ENCODE measurements around the gene LRP11. TPM values are rescaled to one million over a fixed set of nuclear protein-coding genes. Genes with fewer than 3 reads are reported as not detected.

The LRP11 gene
- total and polyA plus RNA-seq, 9 of the 15 experiments (the other 6 are each of a cell fraction or from before 2014, with no cell fraction given), result 0.51 to 3.5 (median 2.4) TPM

GRCh38 chr6:149847939-149848267 lies 16.3 kb downstream of the LRP11 start:
- intact Hi-C loops (cut with micrococcal nuclease) (no loop called here), in situ Hi-C loops (cut with MboI) (no loop called here)
- H3K9ac ChIP-seq (ENCODE audit: insufficient read depth in 1 of 2, low read depth in 2 of 2, low read length in 2 of 2), result no peak overlapping the region
- 31% methylated on average over 4 of the region's 4 CpGs for WGBS (ENCODE audit: insufficient coverage, low coverage, missing lambda C conversion rate)
- H3K4me2 ChIP-seq (ENCODE audit: insufficient read depth, low read length), result no peak overlapping the region
- CTCF ChIA-PET (ENCODE audit: low intra/inter-chr PET ratio), result no interaction called here
- H4K20me1 ChIP-seq (replicated peaks; ENCODE audit: control insufficient read depth, insufficient read depth, low read length), result peaks cover 15% of the 10 kb centered on the region
- H3K9me3 ChIP-seq (replicated peaks; ENCODE audit: control insufficient read depth, insufficient read depth, low read depth, low read length), result no peaks in the 10 kb centered on the region
- DNase-seq (ENCODE audit: extremely low read depth in 1 of 4, low spot score in 3 of 4), result no peak
- no peaks in the 10 kb centered on the region for H3K36me3 ChIP-seq (ENCODE audit: control insufficient read depth, insufficient read depth, low read length)
- no peak overlapping the region for H2AFZ ChIP-seq (ENCODE audit: low read depth, low read length)
- H3K4me3 ChIP-seq, result no peak overlapping the region
- H3K4me1 ChIP-seq (replicated peaks in 1 of 2; ENCODE audit: control insufficient read depth in 2 of 2, insufficient read depth in 2 of 2, low read length in 2 of 2), result peaks cover 4% of the 10 kb centered on the region in 2 experiments; a peak in 4 of 5 replicates
- ATAC-seq, result no peak
- TF ChIP-seq RAD21 (CRISPR knock-in tag; conservative IDR thresholded peaks at IDR 0.05 in 1 of 2, IDR thresholded peaks at IDR 0.05 in 1 of 2) (no peak), ZNF592 (IDR thresholded peaks at IDR 0.05) (no peak), ARID1B (IDR thresholded peaks at IDR 0.05) (peak; percentile 1; the same call in 1 of the 2 replicates), CEBPB (tag; IDR thresholded peaks at IDR 0.05) (peak; percentile 1; the same call in 1 of the 2 replicates), FOSL1 (tag; conservative IDR thresholded peaks at IDR 0.05) (peak; percentile 57; the same call in 1 of the 2 replicates), XRCC5 (IDR thresholded peaks at IDR 0.05; ENCODE audit: low read depth, low read length) (no peak), MLLT1 (IDR thresholded peaks at IDR 0.05) (peak in 1 of 2 experiments; percentile 4; a peak in 1 of 4 replicates), HDAC8 (tag; IDR thresholded peaks at IDR 0.05) (no peak), THRAP3 (IDR thresholded peaks at IDR 0.05; ENCODE audit: borderline replicate concordance) (0 out of 2 replicates have a peak, but pooled peaks have one; percentile 7), ATF3 (IDR thresholded peaks at IDR 0.05) (no peak), ATF3 (CRISPR knock-in tag; conservative IDR thresholded peaks at IDR 0.05) (no peak), SAP30 (IDR thresholded peaks at IDR 0.05; ENCODE audit: borderline replicate concordance, insufficient read depth, low read depth, low read length, poor library complexity, severe bottlenecking) (no peak), SRSF7 (optimal IDR thresholded peaks at IDR 0.05; ENCODE audit: low read depth, low read length) (no peak), FIP1L1 (IDR thresholded peaks at IDR 0.05; ENCODE audit: low read depth, low read length, poor library complexity, severe bottlenecking) (no peak)
- TF ChIP-seq, protein P1, sequence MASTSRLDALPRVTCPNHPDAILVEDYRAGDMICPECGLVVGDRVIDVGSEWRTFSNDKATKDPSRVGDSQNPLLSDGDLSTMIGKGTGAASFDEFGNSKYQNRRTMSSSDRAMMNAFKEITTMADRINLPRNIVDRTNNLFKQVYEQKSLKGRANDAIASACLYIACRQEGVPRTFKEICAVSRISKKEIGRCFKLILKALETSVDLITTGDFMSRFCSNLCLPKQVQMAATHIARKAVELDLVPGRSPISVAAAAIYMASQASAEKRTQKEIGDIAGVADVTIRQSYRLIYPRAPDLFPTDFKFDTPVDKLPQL (IDR thresholded peaks at IDR 0.05; ENCODE audit: extremely low read depth, insufficient read length), result no peak
- no peak overlapping the region for H3K27ac ChIP-seq (ENCODE audit: extremely low read depth, low read depth, low read length)
- H3K9me1 ChIP-seq (ENCODE audit: control insufficient read depth, insufficient read depth, low read length), result no peaks in the 10 kb centered on the region
- POLR2A ChIA-PET, result interaction anchor here (0.6 to 2.3 kb wide), 2 partner anchors 8 to 57 kb away, joined by 3 to 8 read pairs; no protein-coding TSS in a partner anchor
- no peak for FAIRE-seq
- H3K79me2 ChIP-seq (ENCODE audit: control insufficient read depth, insufficient read depth, low read length), result no peaks in the 10 kb centered on the region
- peaks cover 19 to 35% of the 10 kb centered on the region in 2 experiments; a peak in 4 of 5 replicates for H3K27me3 ChIP-seq (ENCODE audit: control insufficient read depth in 2 of 2, insufficient read depth in 2 of 2, low read length in 2 of 2)
- BruUV-seq (replicated peaks), result no TSS peak
